BJ (cell line): Measurements from ENCODE around the gene DNAH3. TPM values are rescaled to one million over a fixed set of nuclear protein-coding genes. Genes with fewer than 3 reads are reported as not detected.

Experiments
- CTCF ChIA-PET: fragments of 350-600 bp; formaldehyde crosslinking; extraction: SDS; loops from one replicate; lab custom pipeline; 2021; ENCODE audit warnings: antibody characterized with exemption, inconsistent platforms; lab: Yijun Ruan, JAX
- POLR2A ChIA-PET: fragments of 300-600 bp; sonication (Branson Sonifier 250); formaldehyde crosslinking; extraction: SDS; loops from one replicate; lab custom pipeline; 2021; ENCODE audit warnings: antibody characterized with exemption; lab: Charles Lee
- DNase-seq: peaks from one replicate; pipeline ENCODE4 v3.0.0-alpha.2; 2011; ENCODE audit warnings: low read depth
- H3K27me3 ChIP-seq: 2 replicates; pipeline ENCODE4 v1.6.0; 2011; ENCODE audit warnings: low read length; ENCODE audit not compliant: control insufficient read depth, insufficient read depth
- H3K36me3 ChIP-seq: 2 replicates; pipeline ENCODE4 v1.5.1; 2011; ENCODE audit warnings: low read length; ENCODE audit not compliant: control insufficient read depth, insufficient read depth
- H3K4me3 ChIP-seq: 2 replicates; pipeline ENCODE4 v1.5.1; 2011; ENCODE audit warnings: low read depth, mild to moderate bottlenecking, control low read depth, low read length
- polyA plus RNA-seq: library from polyadenylated mRNA; depleted of rRNA; stranded (reverse); fragments of >200 nt; gene quantifications from 2 replicates; pipeline ENCODE4 v1.2.3, GENCODE V29; 2011
- TF ChIP-seq, protein P1 (sequence below): IDR thresholded peaks from 2 replicates; pipeline ENCODE4 v1.5.1; 2011; ENCODE audit warnings: low read depth, mild to moderate bottlenecking, control low read depth, inconsistent platforms, low read length, moderate library complexity; ENCODE audit not compliant: insufficient read depth

Gene DNAH3
- polyA plus RNA-seq, 1 experiment, result not detected

DNA sequence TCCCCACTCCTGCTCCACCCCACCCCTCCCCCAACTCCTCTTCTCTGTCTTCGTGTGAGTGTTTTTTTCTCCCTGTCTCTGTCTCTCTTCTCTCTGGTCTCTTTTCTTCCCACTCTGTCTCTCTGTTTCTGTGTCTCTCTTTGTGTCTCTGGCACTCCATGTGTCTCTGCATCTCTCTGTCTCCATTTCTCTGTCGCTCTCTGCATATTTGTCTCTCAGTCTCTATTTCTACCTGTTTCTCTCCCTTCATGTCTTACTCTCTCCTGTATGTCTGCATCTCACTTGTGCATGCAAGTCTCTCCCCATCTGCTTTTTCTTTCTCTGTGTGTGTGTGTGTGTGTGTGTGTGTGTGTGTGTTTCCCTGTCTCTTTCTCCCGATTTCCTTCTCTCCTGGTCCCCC, 181.9 kb downstream of the DNAH3 start:
- no peak overlapping the region for H3K4me3 ChIP-seq
- ChIA-PET CTCF (no interaction called here), POLR2A (no interaction called here)
- H3K27me3 ChIP-seq, result peaks cover 2% of the 10 kb centered on the region
- H3K36me3 ChIP-seq, result no peaks in the 10 kb centered on the region
- no peak for DNase-seq
- TF ChIP-seq, protein P1, sequence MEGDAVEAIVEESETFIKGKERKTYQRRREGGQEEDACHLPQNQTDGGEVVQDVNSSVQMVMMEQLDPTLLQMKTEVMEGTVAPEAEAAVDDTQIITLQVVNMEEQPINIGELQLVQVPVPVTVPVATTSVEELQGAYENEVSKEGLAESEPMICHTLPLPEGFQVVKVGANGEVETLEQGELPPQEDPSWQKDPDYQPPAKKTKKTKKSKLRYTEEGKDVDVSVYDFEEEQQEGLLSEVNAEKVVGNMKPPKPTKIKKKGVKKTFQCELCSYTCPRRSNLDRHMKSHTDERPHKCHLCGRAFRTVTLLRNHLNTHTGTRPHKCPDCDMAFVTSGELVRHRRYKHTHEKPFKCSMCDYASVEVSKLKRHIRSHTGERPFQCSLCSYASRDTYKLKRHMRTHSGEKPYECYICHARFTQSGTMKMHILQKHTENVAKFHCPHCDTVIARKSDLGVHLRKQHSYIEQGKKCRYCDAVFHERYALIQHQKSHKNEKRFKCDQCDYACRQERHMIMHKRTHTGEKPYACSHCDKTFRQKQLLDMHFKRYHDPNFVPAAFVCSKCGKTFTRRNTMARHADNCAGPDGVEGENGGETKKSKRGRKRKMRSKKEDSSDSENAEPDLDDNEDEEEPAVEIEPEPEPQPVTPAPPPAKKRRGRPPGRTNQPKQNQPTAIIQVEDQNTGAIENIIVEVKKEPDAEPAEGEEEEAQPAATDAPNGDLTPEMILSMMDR, result no peak

GRCh38 chr16:20960899-20961298, 189.7 kb downstream of the DNAH3 start:
- CTCF ChIA-PET, result no interaction called here

DNA sequence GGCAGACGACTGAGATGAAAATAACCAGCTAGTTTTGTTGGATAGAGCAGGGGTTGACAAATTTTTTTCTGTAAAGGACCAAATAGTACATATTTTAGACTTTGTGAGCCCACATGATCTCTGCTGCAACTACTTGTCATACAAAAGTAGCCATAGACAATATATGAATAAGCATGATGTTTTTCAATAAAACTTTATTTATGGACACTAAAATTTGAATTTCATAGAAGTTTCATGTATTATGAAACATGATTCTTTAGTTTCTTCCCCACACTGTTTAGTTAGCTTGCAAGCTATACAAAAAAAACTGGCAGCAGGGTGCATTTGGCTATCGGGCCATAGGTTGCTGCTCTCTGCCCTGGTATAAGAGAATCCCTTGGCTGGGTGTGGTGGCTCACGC, 193.5 kb downstream of the DNAH3 start:
- POLR2A ChIA-PET, result no interaction called here
- DNase-seq, result no peak
- CTCF ChIA-PET, result interaction anchor here (0.6 to 0.7 kb wide), 2 partner anchors 144 to 239 kb away, joined by 3 read pairs; no protein-coding TSS in a partner anchor
- no peak overlapping the region for H3K4me3 ChIP-seq
- no peaks in the 10 kb centered on the region for H3K36me3 ChIP-seq
- no peaks in the 10 kb centered on the region; the same call in 1 of the 2 replicates for H3K27me3 ChIP-seq
- TF ChIP-seq, protein P1, result no peak

More at GRCh38 chr16:20960899-20961298, 189.7 kb downstream of the DNAH3 start:
- Histone ChIP-seq H3K36me3 (no peaks in the 10 kb centered on the region), H3K27me3 (no peaks in the 10 kb centered on the region), H3K4me3 (no peak overlapping the region)
- POLR2A ChIA-PET, result no interaction called here
- TF ChIP-seq, protein P1, result no peak
- DNase-seq, result no peak

DNA sequence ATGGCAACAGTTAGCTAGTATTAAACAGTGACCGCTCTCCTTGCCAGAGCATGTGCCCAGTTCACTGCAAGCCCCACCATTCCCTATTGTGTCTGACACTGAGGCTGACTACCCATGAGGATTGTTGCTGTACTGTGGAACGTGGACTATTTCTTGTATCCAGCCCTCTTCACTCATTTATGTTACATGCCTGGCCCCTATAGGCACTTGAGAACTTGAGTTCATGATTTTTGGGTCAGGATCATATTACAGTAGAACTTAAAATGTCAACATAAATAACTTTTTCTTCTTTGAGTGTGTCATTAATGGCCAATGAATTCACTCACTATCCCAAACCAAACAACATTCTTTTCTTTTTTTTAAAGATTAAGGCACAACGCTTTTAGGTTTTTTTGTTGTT, 194.3 kb downstream of the DNAH3 start:
- POLR2A ChIA-PET, result no interaction called here
- Histone ChIP-seq H3K4me3 (no peak overlapping the region), H3K36me3 (no peaks in the 10 kb centered on the region), H3K27me3 (no peaks in the 10 kb centered on the region; the same call in 1 of the 2 replicates)
- DNase-seq, result peak; percentile 0
- CTCF ChIA-PET, result no interaction called here
- TF ChIP-seq, protein P1, result no peak

- H3K4me3 ChIP-seq, result no peak overlapping the region
- DNase-seq, result no peak
- POLR2A ChIA-PET, result no interaction called here
- TF ChIP-seq, protein P1, result no peak
- H3K36me3 ChIP-seq, result no peaks in the 10 kb centered on the region
- CTCF ChIA-PET, result interaction anchor here (1.1 kb wide), 1 partner anchor 13 kb away, joined by 4 read pairs; no protein-coding TSS in a partner anchor
- peaks cover 1% of the 10 kb centered on the region; the same call in 1 of the 2 replicates for H3K27me3 ChIP-seq
Observed at GRCh38 chr16:20954574-20954973, 196.1 kb downstream of the DNAH3 start.
